Skeletal muscle satellite cell (primary cell): ENCODE data around the gene TBC1D2B.
A peak's percentile ranks its signal among the peaks of the same experiment; 100 is the strongest.
"Not testable (repeated sequence)": the region's sequence is repeated elsewhere in the genome, so short reads cannot be mapped to it uniquely, and the experiment has no call there.

Experiments used
- H3K27me3 ChIP-seq: 2 replicates; pipeline ENCODE4 v1.7.0; 2013; ENCODE audit warnings: low read length; ENCODE audit not compliant: control insufficient read depth, insufficient read depth
- H3K36me3 ChIP-seq: 2 replicates; pipeline ENCODE4 v1.7.0; 2013; ENCODE audit warnings: mild to moderate bottlenecking, control low read depth, low read length; ENCODE audit not compliant: insufficient read depth
- H3K4me1 ChIP-seq: 2 replicates; pipeline ENCODE4 v1.7.0; 2013; ENCODE audit warnings: low read length; ENCODE audit not compliant: control insufficient read depth, insufficient read depth
- H3K4me2 ChIP-seq: 2 replicates; pipeline ENCODE4 v1.7.0; 2013; ENCODE audit warnings: mild to moderate bottlenecking, low read length
- H3K4me3 ChIP-seq: 2 replicates; pipeline ENCODE4 v1.7.0; 2013; ENCODE audit warnings: low read length
- H3K9ac ChIP-seq: 2 replicates; pipeline ENCODE4 v1.7.0; 2013; ENCODE audit warnings: mild to moderate bottlenecking, low read depth, low read length, moderate library complexity
- H3K9me3 ChIP-seq: replicated peaks from 2 replicates; pipeline ENCODE4 v1.7.0; 2013; ENCODE audit warnings: mild to moderate bottlenecking, control low read depth, low read length

The TBC1D2B gene

GRCh38 chr15:77971875-77972274 lies 105.6 kb downstream of the TBC1D2B start:
- peaks cover 19% of the 10 kb centered on the region for H3K4me1 ChIP-seq
- H3K36me3 ChIP-seq, H3K9ac ChIP-seq, H3K4me2 ChIP-seq, H3K9me3 ChIP-seq, H3K27me3 ChIP-seq, H3K4me3 ChIP-seq: not testable (repeated sequence)

DNA sequence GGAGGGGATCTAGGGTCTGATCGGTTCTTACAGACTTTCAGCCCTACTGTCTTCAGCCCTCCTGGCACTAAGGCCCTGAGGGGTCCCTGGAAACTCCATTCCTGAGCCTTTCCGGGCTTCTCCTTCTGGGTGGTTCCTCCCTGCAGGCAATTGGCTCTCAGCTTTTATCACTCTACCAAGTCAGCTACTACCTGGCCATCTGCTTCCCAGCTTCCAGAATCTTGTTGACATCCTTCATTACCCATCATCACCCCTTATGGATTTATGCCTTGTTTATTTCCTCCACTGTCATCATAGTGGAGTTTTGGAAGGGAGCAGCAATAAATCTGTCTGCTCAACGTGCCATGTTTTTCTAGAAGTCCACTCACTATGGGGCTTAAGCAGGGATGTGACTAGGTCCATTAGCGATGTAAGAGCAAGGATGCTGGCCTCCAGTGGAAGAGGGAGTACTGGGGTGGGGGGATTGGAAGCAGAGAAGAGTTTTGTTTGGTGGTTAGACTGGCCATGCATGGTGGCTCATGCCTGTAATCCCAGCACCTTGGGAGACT lies 106.6 kb downstream of the TBC1D2B start:
- H3K4me3 ChIP-seq, H3K36me3 ChIP-seq, H3K9me3 ChIP-seq, H3K4me2 ChIP-seq, H3K27me3 ChIP-seq, H3K9ac ChIP-seq: not testable (repeated sequence)
- H3K4me1 ChIP-seq, result peaks cover 19% of the 10 kb centered on the region

GRCh38 chr15:77969055-77969454 lies 108.5 kb downstream of the TBC1D2B start:
- Histone ChIP-seq H3K27me3 (no peaks in the 10 kb centered on the region), H3K9ac (no peak overlapping the region), H3K36me3 (no peaks in the 10 kb centered on the region), H3K4me1 (peaks cover 9% of the 10 kb centered on the region), H3K4me3 (no peak overlapping the region), H3K4me2 (no peak overlapping the region), H3K9me3 (no peaks in the 10 kb centered on the region)

GRCh38 chr15:77967798-77968197 lies 109.7 kb downstream of the TBC1D2B start:
- H3K27me3 ChIP-seq, result no peaks in the 10 kb centered on the region
- no peak overlapping the region for H3K4me2 ChIP-seq
- H3K9me3 ChIP-seq, result no peaks in the 10 kb centered on the region
- H3K36me3 ChIP-seq, result no peaks in the 10 kb centered on the region
- peaks cover 5% of the 10 kb centered on the region for H3K4me1 ChIP-seq
- H3K4me3 ChIP-seq, result no peak overlapping the region
- no peak overlapping the region for H3K9ac ChIP-seq

DNA sequence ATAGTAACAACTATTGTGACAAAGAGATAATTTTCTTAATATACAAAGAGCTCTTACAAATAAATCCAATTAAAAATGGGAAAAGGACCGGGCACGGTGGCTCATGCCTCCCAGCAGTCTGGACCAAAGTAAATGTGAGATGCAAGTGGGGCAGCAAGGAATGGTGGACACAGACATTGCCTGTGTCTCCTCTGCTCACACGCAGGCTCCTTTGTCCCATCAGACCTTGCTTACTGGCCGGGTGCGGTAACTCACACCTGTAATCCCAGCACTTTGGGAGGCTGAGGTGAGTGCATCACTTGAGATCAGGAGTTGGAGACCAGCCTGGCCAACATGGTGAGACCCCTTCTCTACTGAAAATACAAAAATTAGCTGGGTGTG lies 110.3 kb downstream of the TBC1D2B start:
- not testable (repeated sequence) for H3K36me3 ChIP-seq, H3K27me3 ChIP-seq, H3K9ac ChIP-seq, H3K4me1 ChIP-seq, H3K9me3 ChIP-seq, H3K4me3 ChIP-seq, H3K4me2 ChIP-seq

GRCh38 chr15:77966540-77967234 lies 110.8 kb downstream of the TBC1D2B start:
- Histone ChIP-seq H3K4me1 (no peaks in the 10 kb centered on the region), H3K4me3 (no peak overlapping the region), H3K27me3 (no peaks in the 10 kb centered on the region), H3K9me3 (no peaks in the 10 kb centered on the region), H3K9ac (no peak overlapping the region), H3K36me3 (no peaks in the 10 kb centered on the region), H3K4me2 (no peak overlapping the region)

GRCh38 chr15:77964193-77964592 lies 113.3 kb downstream of the TBC1D2B start:
- Histone ChIP-seq H3K9me3 (no peaks in the 10 kb centered on the region), H3K9ac (no peak overlapping the region), H3K4me3 (no peak overlapping the region), H3K27me3 (no peaks in the 10 kb centered on the region), H3K4me2 (no peak overlapping the region), H3K36me3 (no peaks in the 10 kb centered on the region), H3K4me1 (no peaks in the 10 kb centered on the region)

GRCh38 chr15:77959432-77959879 lies 118.1 kb downstream of the TBC1D2B start:
- Histone ChIP-seq H3K27me3 (peaks cover 4% of the 10 kb centered on the region), H3K9ac (peak overlapping the region; percentile 6), H3K4me3 (peak overlapping the region; percentile 63), H3K9me3 (no peaks in the 10 kb centered on the region), H3K4me2 (peak overlapping the region; percentile 76), H3K36me3 (no peaks in the 10 kb centered on the region), H3K4me1 (no peaks in the 10 kb centered on the region)

GRCh38 chr15:77958716-77959431 lies 118.6 kb downstream of the TBC1D2B start:
- not testable (repeated sequence) for H3K27me3 ChIP-seq, H3K36me3 ChIP-seq, H3K9ac ChIP-seq, H3K9me3 ChIP-seq, H3K4me3 ChIP-seq, H3K4me1 ChIP-seq
- H3K4me2 ChIP-seq, result peak overlapping the region; percentile 76

- H3K4me2 ChIP-seq, H3K36me3 ChIP-seq, H3K9ac ChIP-seq, H3K27me3 ChIP-seq, H3K4me3 ChIP-seq, H3K9me3 ChIP-seq, H3K4me1 ChIP-seq: not testable (repeated sequence)
Measured at GRCh38 chr15:77958021-77958420, 119.5 kb downstream of the TBC1D2B start.

DNA sequence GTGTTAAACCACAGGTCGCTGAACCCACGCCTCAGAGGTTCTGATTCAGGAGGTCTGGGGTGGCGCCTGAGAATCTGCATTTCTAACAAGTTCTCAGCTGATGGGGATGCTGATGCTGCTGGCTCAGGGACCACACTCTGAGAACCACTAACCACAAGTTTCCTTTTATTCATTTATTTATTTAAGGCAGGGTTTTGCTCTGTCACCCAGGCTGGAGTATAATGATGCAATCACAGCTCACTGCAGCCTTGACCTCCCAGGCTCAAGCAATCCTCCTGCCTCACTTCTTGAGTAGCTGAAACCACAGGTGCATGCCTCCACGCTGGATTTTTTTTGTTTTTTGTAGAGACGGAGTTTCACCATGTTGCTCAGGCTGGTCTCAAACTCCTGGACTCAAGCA lies 123.6 kb downstream of the TBC1D2B start:
- H3K4me2 ChIP-seq, H3K4me1 ChIP-seq, H3K9ac ChIP-seq, H3K9me3 ChIP-seq, H3K4me3 ChIP-seq, H3K27me3 ChIP-seq, H3K36me3 ChIP-seq: not testable (repeated sequence)
